ENCODE measurements around the gene CNNM1.

CNNM1 gene

DNA sequence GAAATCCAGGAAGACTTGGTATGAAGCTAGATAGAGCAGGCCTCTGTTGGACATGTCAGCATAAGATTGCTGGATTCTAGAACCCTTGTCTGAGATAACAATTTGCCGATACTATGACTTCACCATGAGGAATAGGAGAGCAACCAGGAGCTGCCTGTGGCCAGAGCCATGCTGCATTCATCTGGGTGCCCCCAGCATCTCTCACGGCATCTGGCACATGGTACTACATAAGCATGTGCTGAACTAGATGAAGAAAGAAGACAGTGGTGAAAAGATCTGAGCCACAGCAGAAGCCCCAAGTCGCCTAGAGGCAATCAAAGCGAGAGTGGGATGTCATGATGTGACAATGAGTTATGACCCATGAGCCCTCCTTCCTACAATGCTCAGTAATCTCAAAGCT is 81.7 kb downstream of the CNNM1 start:
- no peak overlapping the region for H2AFZ ChIP-seq (ENCODE audit: low read depth, low read length)
- H2BK15ac ChIP-seq (ENCODE audit: low read depth, poor library complexity, severe bottlenecking): no peak overlapping the region
- no peak overlapping the region for H3K4me2 ChIP-seq (ENCODE audit: low read length, poor library complexity, severe bottlenecking)
- DNase-seq: no peak
- H3K18ac ChIP-seq (ENCODE audit: low read depth in 1 of 2, low read length in 2 of 2): no peak overlapping the region
- H2AK5ac ChIP-seq (ENCODE audit: low read length, severe bottlenecking): no peak overlapping the region
- no peak overlapping the region for H4K91ac ChIP-seq (ENCODE audit: low read length)
- H3K27ac ChIP-seq (ENCODE audit: low read length, poor library complexity, severe bottlenecking): no peak overlapping the region
- H3K79me1 ChIP-seq (replicated peaks; ENCODE audit: low read length, poor library complexity, severe bottlenecking): peaks cover 24% of the 10 kb centered on the region
- no peak overlapping the region for H3K4me3 ChIP-seq (ENCODE audit: insufficient read depth in 1 of 2, low read depth in 1 of 2, low read length in 2 of 2)
- no peak overlapping the region for H4K8ac ChIP-seq (ENCODE audit: low read length)
- no peak overlapping the region for H3K4ac ChIP-seq (ENCODE audit: low read depth in 1 of 2, low read length in 2 of 2)
- no peak overlapping the region for H2BK120ac ChIP-seq (ENCODE audit: low read depth, low read length)
- no peaks in the 10 kb centered on the region for H3K4me1 ChIP-seq (ENCODE audit: control insufficient read depth, insufficient read depth, low read depth, low read length)
- H3K27me3 ChIP-seq (ENCODE audit: control insufficient read depth in 1 of 2, insufficient read depth in 1 of 2, low read length in 2 of 2): no peaks in the 10 kb centered on the region
- H3K23ac ChIP-seq (ENCODE audit: low read length in 2 of 2): no peak overlapping the region
- no peak overlapping the region for H3K9ac ChIP-seq (ENCODE audit: low read length)
- WGBS: 92% methylated on average over 4 of the region's 4 CpGs
- peaks cover 7 to 8% of the 10 kb centered on the region in 2 experiments for H3K36me3 ChIP-seq (ENCODE audit: control insufficient read depth in 1 of 2, insufficient read depth in 2 of 2, low read depth in 1 of 2, low read length in 2 of 2)
- no peaks in the 10 kb centered on the region for H3K9me3 ChIP-seq (ENCODE audit: control insufficient read depth, low read length)
- no peak overlapping the region for H2BK5ac ChIP-seq (ENCODE audit: low read depth, low read length, poor library complexity, severe bottlenecking)
- no peak overlapping the region for H2BK12ac ChIP-seq (ENCODE audit: low read length in 2 of 2)
- no peak overlapping the region for H3K14ac ChIP-seq (ENCODE audit: low read length in 2 of 2)

DNA sequence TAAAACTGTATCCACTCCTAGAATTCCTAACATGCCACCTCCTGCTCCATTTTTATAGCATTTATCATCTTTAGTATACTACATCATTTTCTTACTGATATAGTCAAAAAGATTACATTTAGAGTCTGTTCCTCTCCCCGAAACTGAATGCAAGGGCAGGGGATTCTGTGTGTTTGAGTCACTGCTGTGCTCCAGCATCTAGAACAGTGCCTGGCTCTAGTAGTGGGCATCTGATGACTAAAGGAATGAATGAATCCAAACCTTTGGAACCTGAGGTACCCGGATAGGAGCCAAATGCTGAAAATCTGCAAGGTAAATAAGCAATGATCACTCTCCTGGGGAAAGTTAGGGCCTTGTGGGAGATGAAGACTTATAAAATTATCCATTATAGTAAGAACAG is 82.4 kb downstream of the CNNM1 start:
- H3K27me3 ChIP-seq (ENCODE audit: control insufficient read depth in 1 of 2, insufficient read depth in 1 of 2, low read length in 2 of 2): no peaks in the 10 kb centered on the region
- DNase-seq: no peak
- H2BK5ac ChIP-seq (ENCODE audit: low read depth, low read length, poor library complexity, severe bottlenecking): no peak overlapping the region
- no peak overlapping the region for H2AFZ ChIP-seq (ENCODE audit: low read depth, low read length)
- H3K23ac ChIP-seq (ENCODE audit: low read length in 2 of 2): no peak overlapping the region
- H3K79me1 ChIP-seq (replicated peaks; ENCODE audit: low read length, poor library complexity, severe bottlenecking): peaks cover 22% of the 10 kb centered on the region
- 100% methylated on average over 2 of the region's 2 CpGs for WGBS
- no peak overlapping the region for H3K4ac ChIP-seq (ENCODE audit: low read depth in 1 of 2, low read length in 2 of 2)
- H2BK120ac ChIP-seq (ENCODE audit: low read depth, low read length): no peak overlapping the region
- H2BK12ac ChIP-seq (ENCODE audit: low read length in 2 of 2): no peak overlapping the region
- H3K4me1 ChIP-seq (ENCODE audit: control insufficient read depth, insufficient read depth, low read depth, low read length): no peaks in the 10 kb centered on the region
- H3K9ac ChIP-seq (ENCODE audit: low read length): no peak overlapping the region
- no peak overlapping the region for H3K4me2 ChIP-seq (ENCODE audit: low read length, poor library complexity, severe bottlenecking)
- H4K8ac ChIP-seq (ENCODE audit: low read length): no peak overlapping the region
- H3K18ac ChIP-seq (ENCODE audit: low read depth in 1 of 2, low read length in 2 of 2): no peak overlapping the region
- H3K4me3 ChIP-seq (ENCODE audit: insufficient read depth in 1 of 2, low read depth in 1 of 2, low read length in 2 of 2): no peak overlapping the region
- H2BK15ac ChIP-seq (ENCODE audit: low read depth, poor library complexity, severe bottlenecking): no peak overlapping the region
- no peak overlapping the region for H3K27ac ChIP-seq (ENCODE audit: low read length, poor library complexity, severe bottlenecking)
- no peaks in the 10 kb centered on the region for H3K9me3 ChIP-seq (ENCODE audit: control insufficient read depth, low read length)
- H2AK5ac ChIP-seq (ENCODE audit: low read length, severe bottlenecking): no peak overlapping the region
- no peak overlapping the region for H4K91ac ChIP-seq (ENCODE audit: low read length)
- H3K14ac ChIP-seq (ENCODE audit: low read length in 2 of 2): no peak overlapping the region
- H3K36me3 ChIP-seq (ENCODE audit: control insufficient read depth in 1 of 2, insufficient read depth in 2 of 2, low read depth in 1 of 2, low read length in 2 of 2): peaks cover 1 to 3% of the 10 kb centered on the region in 2 experiments

DNA sequence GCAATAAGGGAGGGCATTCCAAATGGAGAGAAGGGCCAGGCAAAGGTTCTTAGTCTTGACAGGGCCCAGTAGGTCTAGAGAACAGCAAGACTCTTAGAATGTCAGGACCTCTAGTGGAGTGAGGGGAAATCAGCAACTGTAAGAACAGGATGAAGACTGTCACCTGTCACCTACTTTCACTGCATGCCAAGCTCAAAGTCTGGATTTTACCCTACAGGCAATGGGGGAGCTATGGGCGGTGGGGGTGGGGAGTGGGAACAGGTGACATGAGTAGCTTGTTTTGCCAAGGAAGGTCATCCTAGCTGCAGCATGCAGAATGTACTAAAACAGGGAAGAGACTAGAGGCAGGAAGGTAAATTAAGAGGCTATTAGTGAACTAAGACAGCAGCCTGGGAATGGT is 82.9 kb downstream of the CNNM1 start:
- 87% methylated on average over 1 of the region's 1 CpG for WGBS
- Histone ChIP-seq H3K27me3 (ENCODE audit: control insufficient read depth in 1 of 2, insufficient read depth in 1 of 2, low read length in 2 of 2) (no peaks in the 10 kb centered on the region), H3K36me3 (ENCODE audit: control insufficient read depth in 1 of 2, insufficient read depth in 2 of 2, low read depth in 1 of 2, low read length in 2 of 2) (peaks cover 0 to 3% of the 10 kb centered on the region in 2 experiments), H3K23ac (ENCODE audit: low read length in 2 of 2) (no peak overlapping the region), H2BK120ac (ENCODE audit: low read depth, low read length) (no peak overlapping the region), H2AK5ac (ENCODE audit: low read length, severe bottlenecking) (no peak overlapping the region), H2BK12ac (ENCODE audit: low read length in 2 of 2) (no peak overlapping the region), H3K14ac (ENCODE audit: low read length in 2 of 2) (no peak overlapping the region), H2BK15ac (ENCODE audit: low read depth, poor library complexity, severe bottlenecking) (no peak overlapping the region), H3K4me3 (ENCODE audit: insufficient read depth in 1 of 2, low read depth in 1 of 2, low read length in 2 of 2) (no peak overlapping the region), H2BK5ac (ENCODE audit: low read depth, low read length, poor library complexity, severe bottlenecking) (no peak overlapping the region), H4K91ac (ENCODE audit: low read length) (no peak overlapping the region), H3K4me1 (ENCODE audit: control insufficient read depth, insufficient read depth, low read depth, low read length) (no peaks in the 10 kb centered on the region), H3K18ac (ENCODE audit: low read depth in 1 of 2, low read length in 2 of 2) (no peak overlapping the region), H2AFZ (ENCODE audit: low read depth, low read length) (no peak overlapping the region), H3K4me2 (ENCODE audit: low read length, poor library complexity, severe bottlenecking) (no peak overlapping the region), H3K4ac (ENCODE audit: low read depth in 1 of 2, low read length in 2 of 2) (no peak overlapping the region), H4K8ac (ENCODE audit: low read length) (no peak overlapping the region), H3K79me1 (replicated peaks; ENCODE audit: low read length, poor library complexity, severe bottlenecking) (peaks cover 17% of the 10 kb centered on the region), H3K9ac (ENCODE audit: low read length) (no peak overlapping the region), H3K9me3 (ENCODE audit: control insufficient read depth, low read length) (no peaks in the 10 kb centered on the region), H3K27ac (ENCODE audit: low read length, poor library complexity, severe bottlenecking) (no peak overlapping the region)
- DNase-seq: no peak

DNA sequence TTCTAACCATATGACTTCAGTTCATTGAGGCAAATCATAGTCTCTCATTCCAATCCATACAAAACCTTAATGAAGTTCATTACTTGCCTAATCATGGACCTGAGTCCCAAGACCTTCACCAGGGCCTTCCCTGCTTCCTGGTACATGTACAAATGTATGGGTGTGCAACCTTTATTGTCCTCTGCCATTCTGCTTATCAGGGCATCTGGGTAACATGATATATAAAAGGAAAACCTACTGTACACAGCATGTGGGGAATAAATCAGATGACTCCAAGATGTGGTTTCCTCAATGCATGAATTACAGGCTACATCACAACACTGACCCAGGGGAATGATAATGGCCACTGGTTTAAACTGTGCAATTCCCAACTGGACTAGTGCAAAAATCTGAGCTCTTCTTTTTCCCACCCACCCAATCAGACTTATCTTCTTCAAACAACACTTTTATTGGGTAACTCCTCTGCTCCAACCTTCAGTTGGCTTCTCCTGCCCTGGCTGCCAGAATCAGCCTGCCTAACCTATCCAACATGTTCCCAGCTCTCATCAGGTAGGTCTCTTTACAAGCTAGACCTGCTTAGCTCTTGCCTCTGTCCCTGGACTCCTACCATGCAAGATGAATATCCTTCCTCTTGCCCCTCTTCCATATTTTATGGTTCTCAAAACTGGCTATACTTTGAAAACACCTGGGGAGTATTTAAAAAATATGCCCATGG is 89.9 kb downstream of the CNNM1 start:
- Histone ChIP-seq H3K14ac (ENCODE audit: low read length in 2 of 2) (no peak overlapping the region), H3K4ac (ENCODE audit: low read depth in 1 of 2, low read length in 2 of 2) (no peak overlapping the region), H3K23ac (ENCODE audit: low read length in 2 of 2) (no peak overlapping the region), H3K4me2 (ENCODE audit: low read length, poor library complexity, severe bottlenecking) (no peak overlapping the region), H2BK120ac (ENCODE audit: low read depth, low read length) (no peak overlapping the region), H2BK12ac (ENCODE audit: low read length in 2 of 2) (no peak overlapping the region), H3K18ac (ENCODE audit: low read depth in 1 of 2, low read length in 2 of 2) (no peak overlapping the region), H3K27me3 (ENCODE audit: control insufficient read depth in 1 of 2, insufficient read depth in 1 of 2, low read length in 2 of 2) (no peaks in the 10 kb centered on the region), H3K4me3 (ENCODE audit: insufficient read depth in 1 of 2, low read depth in 1 of 2, low read length in 2 of 2) (no peak overlapping the region), H3K79me1 (replicated peaks; ENCODE audit: low read length, poor library complexity, severe bottlenecking) (peaks cover 23% of the 10 kb centered on the region), H3K9ac (ENCODE audit: low read length) (no peak overlapping the region), H2AFZ (ENCODE audit: low read depth, low read length) (no peak overlapping the region), H3K27ac (ENCODE audit: low read length, poor library complexity, severe bottlenecking) (no peak overlapping the region), H3K9me3 (ENCODE audit: control insufficient read depth, low read length) (no peaks in the 10 kb centered on the region), H2BK5ac (ENCODE audit: low read depth, low read length, poor library complexity, severe bottlenecking) (no peak overlapping the region), H4K8ac (ENCODE audit: low read length) (no peak overlapping the region), H2BK15ac (ENCODE audit: low read depth, poor library complexity, severe bottlenecking) (no peak overlapping the region), H3K36me3 (ENCODE audit: control insufficient read depth in 1 of 2, insufficient read depth in 2 of 2, low read depth in 1 of 2, low read length in 2 of 2) (peaks cover 8 to 27% of the 10 kb centered on the region in 2 experiments), H4K91ac (ENCODE audit: low read length) (no peak overlapping the region), H2AK5ac (ENCODE audit: low read length, severe bottlenecking) (no peak overlapping the region), H3K4me1 (ENCODE audit: control insufficient read depth, insufficient read depth, low read depth, low read length) (no peaks in the 10 kb centered on the region)
- DNase-seq: no peak
